ENCODE measurements around the gene SELENOW.
A peak's percentile ranks its signal among the peaks of the same experiment; 100 is the strongest.
"Not testable (repeated sequence)": the region's sequence is repeated elsewhere in the genome, so short reads cannot be mapped to it uniquely, and the experiment has no call there.

Gene SELENOW

DNA sequence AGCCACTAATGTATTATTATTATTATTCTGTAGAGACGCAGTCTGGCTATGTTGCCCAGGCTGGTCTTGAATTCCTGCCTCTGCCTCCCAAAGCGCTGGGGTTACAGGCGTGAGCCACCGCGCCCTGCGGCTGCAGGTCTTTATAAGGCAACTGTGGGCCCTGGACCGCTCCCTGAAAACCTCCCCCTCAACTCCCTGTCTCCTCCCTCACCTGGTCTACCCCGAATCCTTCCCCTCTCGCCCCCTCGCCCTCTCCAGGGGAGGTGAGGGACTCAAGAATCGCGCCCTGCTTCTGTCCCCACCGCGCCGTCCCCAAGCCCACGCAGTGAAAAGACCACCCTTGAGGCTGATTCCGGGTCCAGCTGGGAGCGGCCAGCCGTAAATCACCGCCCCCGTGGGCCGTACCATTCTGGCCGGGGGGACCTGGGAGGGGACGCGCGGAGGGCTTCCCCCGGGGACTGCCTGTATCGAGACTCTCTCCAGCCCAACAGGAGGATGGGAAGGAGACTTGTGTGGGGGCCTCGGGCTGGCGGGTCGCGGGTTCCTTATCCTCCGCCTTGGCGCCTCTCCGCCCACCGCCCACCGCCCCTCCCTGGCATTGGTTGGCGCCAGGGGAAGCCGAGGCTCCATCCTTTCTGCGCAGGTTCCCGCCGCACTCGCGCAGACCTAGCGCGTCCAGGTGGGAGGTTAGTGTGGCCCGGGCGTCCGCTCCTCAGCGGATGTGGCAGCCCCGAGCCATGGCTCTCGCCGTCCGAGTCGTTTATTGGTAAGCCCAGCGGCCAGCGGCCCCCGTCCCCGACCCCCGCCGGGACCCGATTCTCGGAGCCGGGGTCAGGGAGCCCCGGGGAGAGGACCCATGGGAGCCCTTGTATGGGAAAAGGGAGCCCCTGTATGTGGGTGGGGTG, at the start of gene SELENOW:
TSS of gene SELENOW (plus strand) at position 655 of the 905 bp plus-strand sequence. CDS start at position 738, 83 bp downstream.
- peak; percentile 92 to 98 for DNase-seq

DNA sequence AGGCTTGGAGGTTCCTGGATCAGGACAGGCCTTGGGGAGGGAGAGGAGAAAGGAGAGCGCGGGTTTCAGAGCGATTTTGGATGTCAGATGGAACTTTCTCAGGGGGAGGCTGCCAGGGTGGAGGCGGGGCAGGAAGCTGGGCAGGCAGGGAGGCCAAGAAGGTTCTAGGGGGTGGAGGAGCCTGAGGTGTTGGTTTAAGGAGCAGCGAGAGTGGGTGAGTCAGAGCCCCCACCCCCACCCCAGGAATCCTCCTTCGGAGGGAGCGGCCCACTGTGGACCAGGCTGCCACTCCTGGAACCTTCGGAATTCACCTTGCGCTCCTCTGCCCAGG, 49.1 kb upstream of the SELENOW start:
- no peak for DNase-seq

DNA sequence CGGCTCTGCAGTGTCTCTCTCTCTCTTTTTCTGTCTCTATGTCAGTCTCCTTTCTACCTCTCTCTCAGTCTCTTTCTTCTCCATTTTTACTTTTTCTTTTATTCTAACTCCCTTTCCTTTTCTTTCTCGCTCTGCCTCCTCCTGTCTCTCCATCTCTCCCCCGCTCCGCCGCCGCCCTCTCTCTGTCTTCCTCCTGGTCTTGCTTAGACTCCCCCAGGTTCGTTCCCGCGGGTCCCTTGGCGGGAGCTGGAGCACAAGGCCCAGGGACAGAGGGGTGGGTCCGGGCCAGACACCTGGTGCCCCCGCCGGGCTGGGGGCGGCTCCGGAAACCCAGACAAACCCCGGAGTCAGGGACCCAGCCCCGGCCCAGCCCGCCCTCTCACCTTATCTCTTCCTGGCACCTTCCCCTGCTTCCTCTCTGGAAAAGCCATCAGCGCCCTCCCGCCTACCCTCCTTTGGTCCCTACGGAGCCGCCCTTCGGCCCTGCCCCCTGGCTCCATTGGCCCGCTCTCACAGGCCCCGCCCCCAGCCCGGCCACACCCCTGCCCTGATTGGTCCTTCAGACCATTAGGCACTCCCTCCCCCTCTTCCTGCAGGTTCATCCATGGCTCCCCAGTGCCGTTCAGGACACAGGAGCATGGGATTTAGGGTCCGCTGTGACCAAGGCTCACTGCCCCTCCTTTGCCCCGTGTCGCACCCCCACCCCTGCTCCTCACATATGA, 48.5 kb upstream of the SELENOW start:
- no peak for DNase-seq

DNA sequence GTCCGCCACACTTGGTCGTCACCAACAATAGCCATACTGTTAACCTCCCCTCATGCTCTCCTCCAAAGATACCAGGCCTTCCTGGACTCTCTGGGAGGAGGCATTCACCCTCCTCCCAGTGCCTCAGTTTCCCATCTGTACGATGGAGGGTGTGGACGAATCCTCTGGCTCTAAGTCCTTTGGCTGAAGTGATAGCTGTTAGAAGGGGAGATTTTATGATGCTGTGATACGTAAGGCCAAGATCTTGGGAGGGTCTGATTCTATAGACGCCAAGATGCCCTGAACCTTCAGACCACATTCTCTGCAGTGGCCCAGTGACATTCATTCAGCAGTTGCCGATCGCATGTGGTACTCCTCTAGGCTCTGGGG, 48.0 kb upstream of the SELENOW start:
- no peak for DNase-seq

DNA sequence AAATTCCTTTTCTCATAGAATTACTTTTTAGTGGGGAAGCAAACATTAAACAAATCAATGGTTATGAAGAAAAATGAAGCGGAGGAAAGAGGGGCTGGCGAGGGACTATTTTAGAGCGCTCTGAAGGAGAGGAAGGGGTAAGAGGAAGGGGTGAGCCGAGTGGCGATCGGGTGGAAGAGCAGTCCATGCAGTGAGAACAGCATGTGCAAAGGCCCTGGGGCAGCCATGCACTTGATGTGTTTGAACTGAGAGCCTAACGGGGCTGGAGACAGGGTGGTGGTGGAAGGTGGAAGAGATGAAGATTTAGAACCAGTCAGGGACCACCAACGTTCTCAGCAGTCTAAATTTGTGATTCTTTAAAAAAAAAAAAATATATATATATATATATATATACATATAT, 47.6 kb upstream of the SELENOW start:
- DNase-seq: no peak

DNA sequence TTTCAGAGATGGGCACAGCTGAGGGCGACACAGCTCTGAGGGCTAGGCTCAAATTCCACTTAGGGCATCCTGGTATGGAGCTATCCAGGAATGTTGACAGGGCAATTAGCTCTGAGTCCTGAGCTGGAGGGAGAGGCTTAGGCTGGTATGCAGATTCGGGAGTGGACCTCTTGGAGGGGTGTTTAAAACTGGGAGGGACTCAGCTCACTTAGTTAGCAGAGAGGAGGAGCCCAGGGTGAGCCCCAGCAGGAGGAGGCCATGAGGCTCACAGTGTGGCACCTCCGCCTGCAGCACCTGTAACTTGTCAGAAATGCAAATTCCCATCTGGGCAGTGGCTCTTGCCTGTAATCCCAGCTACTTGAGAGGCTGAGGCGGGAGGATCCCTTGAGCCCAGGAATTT, 43.4 kb upstream of the SELENOW start:
- no peak for DNase-seq

DNA sequence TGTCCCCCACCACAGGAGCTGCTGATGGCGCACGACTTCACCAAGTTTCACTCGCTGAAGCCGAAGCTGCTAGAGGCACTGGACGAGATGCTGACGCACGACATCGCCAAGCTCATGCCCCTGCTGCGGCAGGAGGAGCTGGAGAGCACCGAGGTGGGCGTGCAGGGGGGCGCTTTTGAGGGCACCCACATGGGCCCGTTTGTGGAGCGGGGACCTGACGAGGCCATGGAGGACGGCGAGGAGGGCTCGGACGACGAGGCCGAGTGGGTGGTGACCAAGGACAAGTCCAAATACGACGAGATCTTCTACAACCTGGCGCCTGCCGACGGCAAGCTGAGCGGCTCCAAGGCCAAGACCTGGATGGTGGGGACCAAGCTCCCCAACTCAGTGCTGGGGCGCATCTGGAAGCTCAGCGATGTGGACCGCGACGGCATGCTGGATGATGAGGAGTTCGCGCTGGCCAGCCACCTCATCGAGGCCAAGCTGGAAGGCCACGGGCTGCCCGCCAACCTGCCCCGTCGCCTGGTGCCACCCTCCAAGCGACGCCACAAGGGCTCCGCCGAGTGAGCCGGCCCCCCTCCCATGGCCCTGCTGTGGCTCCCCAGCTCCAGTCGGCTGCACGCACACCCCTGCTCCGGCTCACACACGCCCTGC, 37.5 kb upstream of the SELENOW start:
- DNase-seq: no peak

DNA sequence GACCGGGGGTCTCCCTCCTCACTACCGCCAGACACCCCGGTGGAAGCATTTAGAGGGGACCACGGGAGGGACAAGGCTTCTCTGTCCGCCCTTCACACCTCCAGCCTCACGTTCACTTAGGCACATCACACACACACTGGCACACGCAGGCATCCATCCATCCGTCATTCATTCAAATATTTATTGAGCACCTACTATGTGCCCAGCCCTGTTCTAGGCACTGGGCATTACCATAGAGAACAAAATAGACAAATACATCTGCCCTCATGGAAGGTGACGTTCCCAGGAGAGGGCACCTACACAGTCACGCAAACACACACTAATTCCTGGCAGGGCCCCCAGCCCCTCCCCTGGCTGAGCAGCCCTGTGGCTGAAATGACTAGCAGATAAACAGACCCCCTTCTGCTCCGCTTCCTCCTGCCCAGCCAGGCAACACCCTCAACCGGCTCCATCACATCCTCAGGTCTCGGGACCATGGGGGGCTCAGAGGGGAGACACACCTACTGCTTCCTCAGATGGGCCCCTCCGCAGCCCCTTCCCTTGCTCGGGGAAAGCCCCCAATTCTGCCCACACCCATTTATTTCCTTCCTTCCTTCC, 36.9 kb upstream of the SELENOW start:
- no peak for DNase-seq

DNA sequence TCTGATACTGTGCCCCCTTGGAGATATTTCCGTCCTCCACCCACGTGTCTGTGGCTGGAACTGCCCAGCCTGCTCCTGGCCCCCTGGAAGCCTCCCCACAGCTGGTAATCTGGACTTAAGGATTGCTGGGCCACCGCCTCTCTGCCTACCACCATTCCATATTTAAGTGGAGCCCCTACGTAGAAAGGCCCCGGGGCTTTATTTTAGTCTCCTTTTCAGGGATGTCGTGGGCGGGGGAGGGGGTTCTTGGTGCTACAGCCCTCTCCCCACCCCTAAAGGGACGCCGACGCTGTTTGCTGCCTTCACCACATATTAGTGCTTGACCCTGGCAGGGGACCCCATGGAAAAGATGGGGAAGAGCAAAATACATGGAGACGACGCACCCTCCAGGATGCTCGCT, 35.9 kb upstream of the SELENOW start:
- DNase-seq: no peak

DNA sequence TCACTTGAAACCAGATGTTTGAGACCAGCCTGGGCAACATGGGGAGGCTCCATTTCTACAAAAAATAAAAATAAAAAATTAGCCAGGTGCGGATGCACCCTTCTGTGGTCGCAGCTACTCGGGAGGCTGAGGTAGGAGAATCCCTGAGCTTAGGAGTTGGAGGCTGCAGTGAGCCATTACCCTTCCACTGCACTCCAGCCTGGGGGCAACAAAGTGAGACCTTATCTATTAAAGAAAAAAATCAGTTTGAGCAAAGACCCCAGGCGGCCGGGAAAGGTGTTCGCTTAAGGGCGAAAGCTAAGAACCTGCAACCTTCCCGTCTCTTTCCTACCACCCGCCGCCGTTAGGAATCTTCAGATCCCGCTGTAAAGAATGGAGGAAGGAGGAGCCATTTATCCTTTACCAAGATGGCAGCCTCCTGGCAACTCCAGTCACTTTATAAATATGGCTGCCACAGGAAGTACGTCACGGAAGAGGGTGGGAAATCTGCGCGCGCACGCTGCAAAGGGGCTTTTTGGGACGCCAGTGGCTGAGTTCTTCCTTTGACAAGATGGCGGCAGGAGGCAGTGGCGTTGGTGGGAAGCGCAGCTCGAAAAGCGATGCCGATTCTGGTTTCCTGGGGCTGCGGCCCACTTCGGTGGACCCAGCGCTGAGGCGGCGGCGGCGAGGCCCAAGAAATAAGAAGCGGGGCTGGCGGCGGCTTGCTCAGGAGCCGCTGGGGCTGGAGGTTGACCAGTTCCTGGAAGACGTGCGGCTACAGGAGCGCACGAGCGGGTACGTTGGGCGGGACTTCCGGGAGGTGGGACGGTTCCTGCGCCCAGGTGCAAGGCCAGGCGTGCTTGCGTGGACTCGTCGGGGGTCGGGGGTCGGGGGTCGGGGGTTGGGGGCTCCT, 33.2 kb upstream of the SELENOW start, which contains the start of gene NOP53:
TSS of gene NOP53 (plus strand) at position 537 of the 892 bp plus-strand sequence. CDS start at position 551, 14 bp downstream.
- DNase-seq: peak; percentile 96 to 98

DNA sequence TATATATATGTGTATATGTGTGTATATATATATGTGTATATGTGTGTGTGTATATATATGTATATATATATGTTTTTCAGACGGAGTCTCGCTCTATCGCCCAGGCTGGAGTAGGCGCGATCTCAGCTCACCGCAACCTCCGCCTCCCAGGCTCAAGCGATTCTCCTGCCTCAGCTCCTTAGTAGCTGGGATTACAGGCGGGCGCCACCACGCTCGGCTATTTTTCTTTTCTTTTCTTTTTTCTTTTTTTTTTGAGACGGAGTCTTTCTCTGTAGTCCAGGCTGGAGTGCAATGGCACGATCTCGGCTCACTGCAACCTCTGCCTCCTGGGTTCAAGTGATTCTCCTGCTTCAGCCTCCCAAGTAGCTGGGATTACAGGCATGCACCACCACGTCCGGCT, 32.4 kb upstream of the SELENOW start:
- DNase-seq: not testable (repeated sequence)

DNA sequence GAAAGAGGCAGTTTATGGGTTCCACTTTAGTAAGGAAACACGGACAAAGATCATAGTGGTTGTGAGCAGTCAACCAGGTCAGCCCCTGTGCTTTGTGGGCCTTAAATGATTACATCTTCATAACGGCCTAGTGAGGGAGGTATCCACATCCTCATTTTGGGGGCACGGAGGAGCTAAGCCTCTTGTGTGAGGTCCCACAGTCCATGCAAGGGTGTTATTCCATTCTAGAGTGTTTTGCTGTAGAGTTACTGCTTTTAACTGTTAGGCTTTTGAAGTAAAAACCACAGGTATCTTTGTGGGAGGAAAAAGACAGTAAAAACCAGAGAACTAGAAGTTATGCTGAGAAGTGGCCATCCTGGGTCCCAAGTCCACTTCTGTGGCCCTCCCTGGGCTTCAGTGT, 29.2 kb upstream of the SELENOW start:
- DNase-seq: no peak

DNA sequence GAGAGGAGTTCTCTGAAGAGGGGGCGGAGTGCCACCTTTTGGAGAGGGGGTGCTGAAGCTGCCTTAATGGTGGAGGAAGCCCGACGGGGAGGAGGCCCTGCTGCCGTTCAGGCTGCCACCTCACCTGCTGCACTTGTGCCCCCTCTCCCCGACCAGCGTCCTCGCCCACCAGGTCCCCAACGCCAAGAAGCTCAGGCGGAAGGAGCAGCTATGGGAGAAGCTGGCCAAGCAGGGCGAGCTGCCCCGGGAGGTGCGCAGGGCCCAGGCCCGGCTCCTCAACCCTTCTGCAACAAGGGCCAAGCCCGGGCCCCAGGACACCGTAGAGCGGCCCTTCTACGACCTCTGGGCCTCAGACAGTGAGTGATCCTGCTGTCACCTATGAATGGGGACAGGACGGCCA, 27.8 kb upstream of the SELENOW start:
- DNase-seq: no peak

DNA sequence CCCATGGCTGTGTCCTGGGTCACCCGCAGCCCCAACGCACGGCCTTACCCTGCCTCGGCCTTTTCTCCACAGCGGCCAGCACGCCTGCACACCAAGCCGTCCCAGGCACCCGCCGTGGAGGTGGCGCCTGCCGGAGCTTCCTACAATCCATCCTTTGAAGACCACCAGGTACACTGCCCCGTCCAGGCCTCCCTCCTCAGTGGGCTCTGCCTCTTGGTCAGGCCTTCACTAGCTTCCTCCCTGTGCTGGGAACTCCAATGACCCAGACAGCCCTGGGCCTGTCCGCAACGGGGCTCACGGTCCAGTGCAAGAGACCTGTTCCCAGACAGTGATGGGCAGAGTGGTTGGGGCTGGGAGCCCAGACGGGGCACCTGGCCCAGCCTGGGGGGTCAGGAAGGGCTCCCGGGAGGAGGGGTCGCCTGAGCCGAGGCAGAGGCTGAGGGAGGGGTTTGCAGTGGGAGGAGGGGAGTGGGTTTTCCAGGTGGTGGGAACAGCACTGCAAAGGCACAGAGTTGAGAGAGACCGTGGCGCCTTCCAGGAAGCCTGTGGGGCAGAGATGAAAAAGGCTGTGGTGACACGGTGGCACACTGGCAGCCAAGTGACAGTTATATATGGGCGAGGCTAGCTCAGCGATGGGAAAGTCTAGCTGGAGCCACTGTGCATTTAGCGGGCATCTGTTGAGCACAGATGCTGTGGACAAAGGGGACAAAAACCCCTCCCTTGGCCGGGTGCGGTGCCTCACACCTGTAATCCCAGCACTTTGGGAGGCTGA, 25.9 kb upstream of the SELENOW start:
- no peak for DNase-seq

DNA sequence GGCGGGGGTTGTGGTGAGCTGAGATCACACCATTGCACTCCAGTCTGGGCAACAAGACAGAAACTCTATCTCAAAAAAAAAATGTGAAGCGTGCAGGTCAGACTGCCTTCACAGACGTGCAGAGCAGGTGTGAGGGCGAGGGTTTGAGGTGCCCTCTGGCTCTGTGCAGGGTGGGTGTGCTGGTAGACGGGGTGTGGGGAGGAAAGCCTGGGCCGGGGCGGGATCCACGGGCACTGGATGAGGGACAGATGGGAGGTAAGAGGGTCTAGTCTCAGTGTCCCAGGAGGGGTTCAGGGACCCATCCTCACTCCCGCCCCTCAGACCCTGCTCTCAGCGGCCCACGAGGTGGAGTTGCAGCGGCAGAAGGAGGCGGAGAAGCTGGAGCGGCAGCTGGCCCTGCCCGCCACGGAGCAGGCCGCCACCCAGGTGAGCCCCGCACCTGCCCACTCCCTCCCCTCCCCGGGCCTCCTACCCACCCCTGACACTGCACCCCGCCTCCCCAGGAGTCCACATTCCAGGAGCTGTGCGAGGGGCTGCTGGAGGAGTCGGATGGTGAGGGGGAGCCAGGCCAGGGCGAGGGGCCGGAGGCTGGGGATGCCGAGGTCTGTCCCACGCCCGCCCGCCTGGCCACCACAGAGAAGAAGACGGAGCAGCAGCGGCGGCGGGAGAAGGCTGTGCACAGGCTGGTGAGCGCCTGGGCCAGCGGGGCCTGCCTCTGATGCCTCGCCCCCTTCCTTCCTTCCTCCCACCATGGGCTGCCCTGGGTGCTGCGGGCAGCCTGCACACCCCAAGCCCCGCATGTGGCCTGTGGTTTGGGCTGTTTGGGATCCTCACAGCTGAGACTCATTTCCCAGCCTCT, 24.1 kb upstream of the SELENOW start:
- no peak for DNase-seq

DNA sequence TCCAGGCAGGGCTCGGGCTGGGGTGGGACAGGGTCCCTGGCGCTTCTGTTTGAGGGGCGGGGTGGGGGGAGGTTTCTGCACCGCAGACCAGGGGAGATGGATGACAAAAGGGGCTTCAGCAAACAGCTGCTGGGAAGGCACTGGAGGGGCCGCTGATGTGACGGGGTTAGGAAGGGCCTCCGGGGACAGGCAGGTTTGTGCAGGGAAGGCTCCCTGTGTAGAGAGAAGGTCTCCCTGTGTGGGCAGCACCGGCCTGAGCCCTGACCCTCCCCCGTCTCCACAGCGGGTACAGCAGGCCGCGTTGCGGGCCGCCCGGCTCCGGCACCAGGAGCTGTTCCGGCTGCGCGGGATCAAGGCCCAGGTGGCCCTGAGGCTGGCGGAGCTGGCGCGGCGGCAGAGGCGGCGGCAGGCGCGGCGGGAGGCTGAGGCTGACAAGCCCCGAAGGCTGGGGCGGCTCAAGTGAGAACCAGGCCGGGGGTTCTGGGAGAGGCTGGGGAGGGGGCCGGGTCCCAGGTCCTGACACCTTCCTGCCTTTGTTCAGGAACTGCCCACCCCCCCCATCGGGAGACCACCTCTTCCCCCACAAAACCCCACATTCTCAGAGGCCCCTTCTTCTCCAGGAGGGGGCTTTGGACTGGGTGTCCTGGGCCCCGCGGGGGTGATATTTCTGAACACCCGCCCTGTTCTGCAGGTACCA, 23.3 kb upstream of the SELENOW start:
- no peak for DNase-seq

DNA sequence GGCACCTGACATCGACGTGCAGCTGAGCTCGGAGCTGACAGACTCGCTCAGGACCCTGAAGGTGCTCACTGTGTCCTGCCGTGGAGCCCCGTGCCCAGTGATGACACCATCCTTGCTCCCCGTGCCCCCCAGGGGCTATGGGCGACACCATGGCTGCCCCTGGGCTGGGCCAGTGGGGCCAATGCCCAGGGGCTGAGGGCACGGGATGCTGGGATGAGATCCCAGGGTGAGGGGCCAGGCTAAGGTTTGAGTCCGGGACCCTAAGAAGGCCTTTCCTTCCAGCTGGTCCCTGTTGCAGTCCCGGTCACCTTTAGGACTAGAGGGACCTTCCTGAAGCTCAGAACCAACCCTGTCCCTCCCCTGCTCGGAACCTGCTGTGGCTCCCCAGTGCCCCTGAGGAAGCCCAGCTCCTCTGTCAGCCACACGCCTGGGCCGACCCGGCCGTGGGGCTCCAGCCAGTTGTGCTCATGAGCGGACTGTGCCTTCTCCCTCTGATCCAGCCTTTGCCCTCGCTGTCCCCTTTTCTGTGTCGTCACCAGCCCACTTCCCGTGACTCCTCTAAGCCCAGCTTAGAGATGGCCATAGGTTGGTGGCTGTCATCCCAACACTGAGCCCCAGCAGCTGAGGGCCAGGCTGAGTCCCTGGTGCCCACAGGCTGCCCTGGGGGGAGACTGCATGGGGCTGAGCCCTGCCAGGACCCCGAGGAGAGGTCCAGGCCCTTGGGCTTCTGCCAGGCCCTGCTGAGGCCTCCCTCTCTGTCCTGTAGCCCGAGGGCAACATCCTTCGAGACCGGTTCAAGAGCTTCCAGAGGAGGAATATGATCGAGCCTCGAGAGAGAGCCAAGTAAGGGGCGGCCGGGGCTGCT, 22.5 kb upstream of the SELENOW start:
- DNase-seq: no peak

DNA sequence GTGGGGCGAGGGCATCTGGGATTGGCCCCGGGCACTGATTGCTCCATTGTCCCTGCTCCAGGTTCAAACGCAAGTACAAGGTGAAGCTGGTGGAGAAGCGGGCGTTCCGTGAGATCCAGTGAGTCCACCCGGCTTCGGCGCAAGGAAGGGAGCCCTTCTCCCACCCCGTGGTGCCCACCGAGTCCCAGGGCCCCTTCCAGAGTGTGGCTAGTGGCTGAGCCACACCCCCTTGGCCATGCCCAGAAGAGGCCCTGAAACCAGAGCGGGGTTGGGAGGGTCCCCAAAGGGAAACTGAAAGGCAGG, 21.9 kb upstream of the SELENOW start:
- DNase-seq: no peak
